Duodenal mucosa (tissue), 2 donors: ENCODE results near the gene CGNL1.

Experiments used
- H3K27ac ChIP-seq: one replicate; pipeline ENCODE4 v1.7.0; 2013; ENCODE audit warnings: low read depth, low read length
- H3K27me3 ChIP-seq, 2 donors: one replicate each; pipeline ENCODE4 v1.7.0; 2013; ENCODE audit warnings: low read length in 2 of 2, control low read depth in 1 of 2; ENCODE audit not compliant: insufficient read depth in 2 of 2, control insufficient read depth in 1 of 2
- H3K36me3 ChIP-seq, 2 donors: one replicate each; pipeline ENCODE4 v1.7.0; 2013; ENCODE audit warnings: low read length in 2 of 2, control low read depth in 1 of 2; ENCODE audit not compliant: insufficient read depth in 2 of 2, control insufficient read depth in 1 of 2
- H3K4me1 ChIP-seq, 2 donors: one replicate each; pipeline ENCODE4 v1.7.0; 2013; ENCODE audit warnings: low read length in 2 of 2, control low read depth in 1 of 2; ENCODE audit not compliant: insufficient read depth in 2 of 2, control insufficient read depth in 1 of 2
- H3K4me3 ChIP-seq, 2 donors: one replicate each; pipeline ENCODE4 v1.7.0; 2013; ENCODE audit warnings: low read length in 2 of 2, low read depth in 1 of 2
- H3K9ac ChIP-seq, 2 donors: one replicate each; pipeline ENCODE4 v1.7.0; 2013; ENCODE audit warnings: low read length in 2 of 2, low read depth in 1 of 2
- H3K9me3 ChIP-seq, 2 donors: one replicate each; pipeline ENCODE4 v1.7.0; 2013; ENCODE audit warnings: low read length in 2 of 2, control low read depth in 1 of 2; ENCODE audit not compliant: control insufficient read depth in 1 of 2

CGNL1 gene

DNA sequence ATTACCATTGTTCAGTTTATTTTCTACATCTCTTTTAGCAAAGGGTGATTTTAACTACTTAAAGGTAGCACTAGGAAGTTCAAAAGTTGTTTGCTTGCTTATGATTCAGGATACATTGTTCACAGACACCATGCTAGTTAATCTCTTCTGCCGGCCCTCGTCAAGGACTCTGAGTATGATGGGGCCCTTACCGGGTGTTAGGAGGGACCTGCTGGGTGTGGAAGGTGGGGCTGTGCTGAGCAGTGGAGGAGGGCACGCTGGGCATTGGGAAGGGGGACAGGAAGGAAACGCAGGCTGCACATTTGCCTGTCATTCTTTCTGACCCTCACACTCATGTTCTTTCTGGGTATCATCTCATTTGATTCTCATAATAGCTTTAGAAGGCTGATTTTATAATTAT lies 150.3 kb downstream of the CGNL1 start:
- Histone ChIP-seq H3K4me1 (peaks cover 0 to 6% of the 10 kb centered on the region in 2 donors), H3K27ac (no peak overlapping the region), H3K4me3 (no peak overlapping the region)

DNA sequence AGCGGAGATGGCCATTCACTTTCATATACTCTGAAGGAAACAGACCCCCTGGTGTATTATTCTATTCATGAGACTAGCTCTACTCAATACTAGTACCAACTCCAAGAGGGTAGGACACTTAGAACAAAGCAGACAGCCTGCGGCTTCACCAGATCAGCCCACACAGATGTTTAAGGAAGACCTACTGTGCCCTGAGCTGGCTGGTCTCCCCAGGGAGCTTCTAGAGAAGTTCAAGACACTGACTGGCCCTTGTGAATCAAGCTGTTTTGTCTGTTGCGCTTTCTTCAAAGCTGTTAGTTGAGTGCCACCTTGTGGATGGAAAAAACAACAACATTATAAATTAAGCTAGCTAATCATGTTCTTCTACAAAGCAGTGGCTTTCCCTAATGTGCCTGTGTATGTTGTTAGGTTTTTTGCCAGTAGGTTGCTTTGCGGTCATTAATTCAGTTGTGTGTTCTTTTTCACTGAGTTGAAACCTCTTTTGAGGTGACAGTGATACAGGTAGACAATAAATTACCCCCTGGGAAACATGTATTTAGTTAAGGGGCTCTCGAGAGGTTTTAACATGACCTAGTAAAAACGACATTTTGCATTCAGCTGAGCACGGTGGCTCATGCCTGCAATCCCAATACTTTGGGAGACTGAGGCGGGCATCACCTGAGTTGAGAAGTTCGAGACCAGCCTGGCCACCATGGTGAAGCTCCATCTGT lies 151.2 kb downstream of the CGNL1 start:
- Histone ChIP-seq H3K4me1 (peaks cover 0 to 6% of the 10 kb centered on the region in 2 donors), H3K27ac (no peak overlapping the region), H3K4me3 (no peak overlapping the region), H3K9me3 (no peaks in the 10 kb centered on the region), H3K27me3 (no peaks in the 10 kb centered on the region), H3K9ac (no peak overlapping the region), H3K36me3 (no peaks in the 10 kb centered on the region)

More for the DNA sequence above, 150.3 kb downstream of the CGNL1 start:
- no peak overlapping the region for H3K9ac ChIP-seq
- H3K27me3 ChIP-seq: no peaks in the 10 kb centered on the region
- H3K36me3 ChIP-seq: no peaks in the 10 kb centered on the region
- H3K9me3 ChIP-seq: no peaks in the 10 kb centered on the region

GRCh38 chr15:57528940-57529565 lies 152.7 kb downstream of the CGNL1 start:
- Histone ChIP-seq H3K4me3 (no peak overlapping the region), H3K27ac (no peak overlapping the region), H3K36me3 (no peaks in the 10 kb centered on the region), H3K9me3 (no peaks in the 10 kb centered on the region), H3K27me3 (no peaks in the 10 kb centered on the region), H3K9ac (no peak overlapping the region), H3K4me1 (peaks cover 0 to 6% of the 10 kb centered on the region in 2 donors)

DNA sequence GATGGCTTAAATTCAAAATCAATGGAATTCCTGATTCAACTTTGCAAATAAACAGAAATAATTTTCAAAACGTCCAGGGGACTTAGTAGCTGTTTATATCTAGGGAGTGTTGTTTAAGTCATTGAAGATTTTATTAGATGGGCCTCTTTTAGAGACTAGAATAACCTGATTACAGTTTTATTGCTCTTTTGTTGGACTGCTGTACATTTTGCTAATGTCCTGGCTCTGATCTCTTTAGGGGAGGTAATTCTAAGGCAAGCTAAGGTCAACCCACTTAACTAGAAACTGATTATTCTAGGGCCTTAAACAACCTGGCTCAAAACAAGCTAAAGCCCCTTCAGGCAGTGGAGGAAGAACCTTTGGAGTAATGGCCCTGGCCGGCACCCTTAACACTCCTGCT lies 153.4 kb downstream of the CGNL1 start:
- H3K36me3 ChIP-seq: no peaks in the 10 kb centered on the region
- H3K9me3 ChIP-seq: no peaks in the 10 kb centered on the region
- no peak overlapping the region for H3K27ac ChIP-seq
- no peak overlapping the region for H3K4me3 ChIP-seq
- no peaks in the 10 kb centered on the region for H3K27me3 ChIP-seq
- H3K9ac ChIP-seq: no peak overlapping the region
- peaks cover 0 to 6% of the 10 kb centered on the region in 2 donors for H3K4me1 ChIP-seq

- Histone ChIP-seq H3K9me3 (no peaks in the 10 kb centered on the region), H3K27me3 (no peaks in the 10 kb centered on the region), H3K36me3 (no peaks in the 10 kb centered on the region), H3K27ac (no peak overlapping the region), H3K4me1 (peaks cover 0 to 6% of the 10 kb centered on the region in 2 donors), H3K4me3 (no peak overlapping the region), H3K9ac (no peak overlapping the region)
These were observed 156.6 kb downstream of the CGNL1 start for GRCh38 chr15:57532731-57533447.

- H3K4me1 ChIP-seq: peaks cover 0 to 6% of the 10 kb centered on the region in 2 donors
These were observed 157.1 kb downstream of the CGNL1 start for GRCh38 chr15:57533448-57533799.

GRCh38 chr15:57534281-57534680 lies 158.0 kb downstream of the CGNL1 start:
- Histone ChIP-seq H3K36me3 (no peaks in the 10 kb centered on the region), H3K9me3 (no peaks in the 10 kb centered on the region), H3K27me3 (no peaks in the 10 kb centered on the region), H3K27ac (no peak overlapping the region), H3K4me1 (peaks cover 0 to 6% of the 10 kb centered on the region in 2 donors), H3K9ac (no peak overlapping the region), H3K4me3 (no peak overlapping the region)

More at GRCh38 chr15:57533448-57533799, 157.1 kb downstream of the CGNL1 start:
- no peak overlapping the region for H3K27ac ChIP-seq
- H3K36me3 ChIP-seq: no peaks in the 10 kb centered on the region
- no peak overlapping the region for H3K9ac ChIP-seq
- no peak overlapping the region for H3K4me3 ChIP-seq
- H3K27me3 ChIP-seq: no peaks in the 10 kb centered on the region
- no peaks in the 10 kb centered on the region for H3K9me3 ChIP-seq

GRCh38 chr15:57537072-57537471 lies 160.8 kb downstream of the CGNL1 start:
- no peaks in the 10 kb centered on the region for H3K36me3 ChIP-seq
- no peak overlapping the region for H3K27ac ChIP-seq
- H3K4me3 ChIP-seq: no peak overlapping the region
- no peak overlapping the region for H3K9ac ChIP-seq
- H3K9me3 ChIP-seq: no peaks in the 10 kb centered on the region
- no peaks in the 10 kb centered on the region for H3K4me1 ChIP-seq
- H3K27me3 ChIP-seq: no peaks in the 10 kb centered on the region

DNA sequence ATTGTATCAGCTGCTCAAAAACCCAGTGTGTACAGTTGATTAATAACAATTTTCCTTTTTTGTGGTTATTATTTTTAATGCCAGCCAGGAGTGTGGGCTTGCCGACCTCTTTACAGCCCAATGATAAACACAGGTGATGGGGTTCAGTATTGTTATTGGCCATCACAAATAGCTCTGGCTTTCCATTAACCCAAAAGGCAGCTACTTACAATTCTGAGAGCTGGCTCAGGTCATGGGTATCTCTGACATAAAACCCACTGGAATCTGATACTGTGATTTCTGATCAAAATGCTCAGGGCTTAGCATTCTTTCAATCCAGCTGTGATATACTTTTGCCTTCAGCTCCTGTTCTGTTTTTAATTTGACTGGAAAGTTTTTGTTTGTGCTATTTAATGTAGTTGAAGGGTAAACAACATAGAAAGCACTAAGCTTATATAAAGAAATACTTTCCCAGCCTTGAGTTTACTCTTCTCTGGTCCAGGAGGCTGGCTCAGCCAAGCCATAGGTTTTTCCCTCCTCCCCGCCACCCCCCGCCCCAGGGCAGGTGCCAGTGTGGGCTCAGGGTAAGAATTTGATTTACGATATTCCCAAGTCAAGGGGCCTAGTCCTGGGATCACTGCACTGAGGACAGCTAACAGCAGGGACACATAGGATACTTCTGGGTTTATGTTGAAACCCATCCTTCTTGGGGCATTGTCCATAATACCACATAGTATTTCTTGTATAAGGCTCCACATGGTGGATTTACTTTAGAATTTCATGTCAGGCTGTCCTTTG lies 161.4 kb downstream of the CGNL1 start:
- Histone ChIP-seq H3K27ac (no peak overlapping the region), H3K27me3 (no peaks in the 10 kb centered on the region), H3K9me3 (no peaks in the 10 kb centered on the region), H3K36me3 (no peaks in the 10 kb centered on the region), H3K9ac (no peak overlapping the region), H3K4me1 (no peaks in the 10 kb centered on the region), H3K4me3 (no peak overlapping the region)

- no peaks in the 10 kb centered on the region for H3K4me1 ChIP-seq
- H3K36me3 ChIP-seq: no peaks in the 10 kb centered on the region
- H3K27me3 ChIP-seq: no peaks in the 10 kb centered on the region
- H3K27ac ChIP-seq: no peak overlapping the region
- H3K9me3 ChIP-seq: no peaks in the 10 kb centered on the region
- H3K9ac ChIP-seq: no peak overlapping the region
- H3K4me3 ChIP-seq: no peak overlapping the region
These were observed 161.9 kb downstream of the CGNL1 start for GRCh38 chr15:57538265-57538529.
